Uterus (tissue), 2 donors: ENCODE data around the gene ARHGAP15.

Source experiments
- CTCF ChIP-seq, 4 experiments: fragments of 200-600 bp in 2 of 4; fragments of 450-650 bp in 2 of 4; sonication (generic) in 2 of 4; IDR thresholded peaks; one replicate each; pipeline ENCODE4 v1.5.1; 2016 to 2019; ENCODE audit warnings: antibody characterized with exemption in 4 of 4, mild to moderate bottlenecking in 2 of 4, moderate library complexity in 1 of 4
- POLR2A ChIP-seq, 2 donors: fragments of 450-650 bp; IDR thresholded peaks; one replicate each; pipeline ENCODE4 v1.6.1; 2016; ENCODE audit warnings: antibody characterized with exemption in 2 of 2, mild to moderate bottlenecking in 1 of 2, moderate library complexity in 1 of 2

DNA sequence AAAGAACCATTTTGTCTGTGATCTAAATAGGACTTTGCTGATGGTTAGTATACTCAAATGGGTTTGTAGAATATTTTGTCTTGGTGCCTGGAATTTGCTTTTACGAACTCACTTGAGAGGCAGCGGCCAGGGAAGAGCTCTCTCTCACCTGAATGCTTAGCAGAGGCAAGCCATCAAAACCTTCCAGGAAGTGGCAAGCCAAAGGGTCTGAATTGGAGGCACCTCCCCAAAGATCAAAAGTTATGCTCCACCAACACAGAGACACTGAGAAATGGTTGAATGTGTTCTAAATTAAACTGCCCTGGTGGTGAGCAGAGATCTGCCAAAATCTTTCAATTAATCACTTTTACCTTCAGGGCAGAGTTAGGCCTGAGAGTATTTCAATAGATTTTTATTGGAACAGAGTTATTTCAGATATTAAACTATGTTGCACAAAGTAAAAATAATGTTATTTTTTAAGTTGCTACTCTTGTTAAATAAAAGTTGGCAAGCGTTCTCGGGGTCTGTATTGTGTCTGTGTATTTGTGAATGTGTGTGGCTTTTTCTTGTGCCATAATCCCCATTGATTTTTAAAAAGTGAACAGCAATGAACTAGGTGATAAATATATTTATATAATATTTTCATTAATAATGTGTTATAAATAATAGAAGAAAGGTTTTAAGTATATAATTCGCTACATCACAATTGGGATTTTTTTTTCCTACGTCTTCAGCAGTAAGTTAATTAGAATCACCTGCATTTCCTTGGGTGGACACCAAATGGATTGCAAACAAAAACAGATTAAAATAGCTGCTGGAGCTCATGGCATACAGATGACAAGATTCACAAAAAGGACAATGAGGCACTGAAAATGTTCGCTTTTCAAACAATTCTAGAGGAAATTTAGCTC lies 416.1 kb downstream of the ARHGAP15 start:
- TF ChIP-seq CTCF (IDR thresholded peaks at IDR 0.05) (no peak), POLR2A (IDR thresholded peaks at IDR 0.05) (no peak)
